M059J (cell line): Measurements from ENCODE around the gene COG2. TPM values are rescaled to one million over a fixed set of nuclear protein-coding genes. Genes with fewer than 3 reads are reported as not detected.
"Not testable (repeated sequence)": the region's sequence is repeated elsewhere in the genome, so short reads cannot be mapped to it uniquely, and the experiment has no call there.

Experiments
- DNase-seq: peaks from one replicate; pipeline ENCODE4 v3.0.0-alpha.2; 2012; ENCODE audit warnings: low read depth
- total RNA-seq: library from RNA; depleted of rRNA; stranded (reverse); fragments of >200 nt; shearing (Covaris generic); gene quantifications from 2 replicates; pipeline ENCODE4 v1.2.3, GENCODE V29; 2014; rRNA removed

The COG2 gene
- total RNA-seq: 14.5 and 23.2 TPM in 2 replicates

- DNase-seq: peak; percentile 88
These were observed at the start of gene COG2 for GRCh38 chr1:230642263-230642959. COG2 (plus strand) TSS chr1:230642481; CDS start chr1:230642607, 126 bp downstream.

- no peak for DNase-seq
These were observed 49.4 kb upstream of the COG2 start for GRCh38 chr1:230592848-230593414.

GRCh38 chr1:230594214-230594773, 48.0 kb upstream of the COG2 start:
- no peak for DNase-seq

GRCh38 chr1:230595181-230595580, 47.1 kb upstream of the COG2 start:
- no peak for DNase-seq

- DNase-seq: no peak
These were observed 46.0 kb upstream of the COG2 start for GRCh38 chr1:230596306-230596705.

- no peak for DNase-seq
These were observed 43.5 kb upstream of the COG2 start for GRCh38 chr1:230598745-230599144.

- DNase-seq: no peak
These were observed 42.2 kb upstream of the COG2 start for GRCh38 chr1:230599926-230600656.

- DNase-seq: not testable (repeated sequence)
These were observed 41.5 kb upstream of the COG2 start for GRCh38 chr1:230600657-230601400.

- no peak for DNase-seq
These were observed 33.1 kb upstream of the COG2 start for GRCh38 chr1:230609208-230609607.

- DNase-seq: no peak
These were observed 31.7 kb upstream of the COG2 start for GRCh38 chr1:230610589-230610988.

GRCh38 chr1:230611128-230611877, 31.0 kb upstream of the COG2 start:
- DNase-seq: no peak

- no peak for DNase-seq
These were observed 30.4 kb upstream of the COG2 start for GRCh38 chr1:230611878-230612235.

GRCh38 chr1:230612651-230613050, 29.6 kb upstream of the COG2 start:
- no peak for DNase-seq

- DNase-seq: no peak
These were observed 28.2 kb upstream of the COG2 start for GRCh38 chr1:230614121-230614520.

GRCh38 chr1:230618537-230618936, 23.7 kb upstream of the COG2 start:
- DNase-seq: no peak

GRCh38 chr1:230620649-230621323, 21.5 kb upstream of the COG2 start:
- DNase-seq: no peak

- DNase-seq: no peak
These were observed 20.8 kb upstream of the COG2 start for GRCh38 chr1:230621324-230622030.

- DNase-seq: no peak
These were observed 20.1 kb upstream of the COG2 start for GRCh38 chr1:230622151-230622550.

GRCh38 chr1:230624097-230624713, 18.1 kb upstream of the COG2 start:
- no peak for DNase-seq

GRCh38 chr1:230626232-230626631, 16.0 kb upstream of the COG2 start:
- DNase-seq: no peak
